Large intestine (tissue), 3 donors: ENCODE measurements around the gene STAT5A. TPM values are rescaled to one million over a fixed set of nuclear protein-coding genes. Genes with fewer than 3 reads are reported as not detected.
A peak's percentile ranks its signal among the peaks of the same experiment; 100 is the strongest.

Source experiments
- DNase-seq, 2 donors: peaks; one replicate each; pipeline versions ENCODE4 v3.0.0 to v3.0.0-alpha.2; 2013
- H3K27ac ChIP-seq: one replicate; pipeline ENCODE4 v1.5.1; 2013; ENCODE audit warnings: low read length
- H3K27me3 ChIP-seq: 2 replicates; pipeline ENCODE4 v1.6.1; 2013; ENCODE audit warnings: low read length; ENCODE audit not compliant: control insufficient read depth, insufficient read depth
- H3K36me3 ChIP-seq: 2 replicates; pipeline ENCODE4 v1.6.1; 2013; ENCODE audit warnings: low read length; ENCODE audit not compliant: control insufficient read depth, insufficient read depth
- H3K4me1 ChIP-seq: one replicate; pipeline ENCODE4 v1.6.1; 2013; ENCODE audit warnings: low read length; ENCODE audit not compliant: control insufficient read depth, insufficient read depth
- H3K4me3 ChIP-seq: one replicate; pipeline ENCODE4 v1.5.1; 2013; ENCODE audit warnings: low read length
- H3K9me3 ChIP-seq: one replicate; pipeline ENCODE4 v1.6.1; 2013; ENCODE audit warnings: mild to moderate bottlenecking, low read depth, low read length, moderate library complexity; ENCODE audit not compliant: control insufficient read depth
- WGBS: methylation state at CpG from one replicate; pipeline ENCODE4 v1.1.5; 2013; ENCODE audit warnings: low lambda C conversion rate; ENCODE audit not compliant: insufficient coverage; 5-methylcytosine and 5-hydroxymethylcytosine counted together
- polyA plus RNA-seq: library from polyadenylated mRNA; unstranded; fragments of 120-200 nt; gene quantifications from one replicate; pipeline ENCODE4 v1.2.1, GENCODE V29; 2013

STAT5A gene
- polyA plus RNA-seq, 1 donor: 14.2 TPM

GRCh38 chr17:42306385-42306667, 18.0 kb downstream of the STAT5A start:
- no peak for DNase-seq
- H3K36me3 ChIP-seq: peaks cover 44% of the 10 kb centered on the region
- H3K9me3 ChIP-seq: no peaks in the 10 kb centered on the region
- H3K4me1 ChIP-seq: peaks cover 34% of the 10 kb centered on the region
- WGBS: no CpG with 5 or more reads among the region's 5 CpGs
- H3K4me3 ChIP-seq: no peak overlapping the region
- no peaks in the 10 kb centered on the region for H3K27me3 ChIP-seq
- no peak overlapping the region for H3K27ac ChIP-seq

- no peak for DNase-seq
- Histone ChIP-seq H3K36me3 (peaks cover 33% of the 10 kb centered on the region), H3K27ac (no peak overlapping the region), H3K4me3 (no peak overlapping the region), H3K4me1 (peaks cover 42% of the 10 kb centered on the region), H3K9me3 (no peaks in the 10 kb centered on the region), H3K27me3 (no peaks in the 10 kb centered on the region)
- 100% methylated on average over 1 of the region's 19 CpGs for WGBS
Observed at GRCh38 chr17:42307362-42307927, 19.1 kb downstream of the STAT5A start.

GRCh38 chr17:42308446-42308845, 20.1 kb downstream of the STAT5A start:
- Histone ChIP-seq H3K4me3 (no peak overlapping the region), H3K36me3 (peaks cover 30% of the 10 kb centered on the region), H3K4me1 (peaks cover 51% of the 10 kb centered on the region), H3K9me3 (no peaks in the 10 kb centered on the region), H3K27me3 (no peaks in the 10 kb centered on the region), H3K27ac (no peak overlapping the region)
- no CpG with 5 or more reads among the region's 7 CpGs for WGBS
- DNase-seq: peak in 1 of 2 donors; percentile 58

GRCh38 chr17:42309142-42309541, 20.8 kb downstream of the STAT5A start:
- no peaks in the 10 kb centered on the region for H3K27me3 ChIP-seq
- H3K4me1 ChIP-seq: peaks cover 58% of the 10 kb centered on the region
- H3K36me3 ChIP-seq: peaks cover 31% of the 10 kb centered on the region
- no peak overlapping the region for H3K27ac ChIP-seq
- no peak overlapping the region for H3K4me3 ChIP-seq
- no peaks in the 10 kb centered on the region for H3K9me3 ChIP-seq
- WGBS: no CpG with 5 or more reads among the region's 9 CpGs
- no peak for DNase-seq

- Histone ChIP-seq H3K27me3 (no peaks in the 10 kb centered on the region), H3K4me1 (peaks cover 68% of the 10 kb centered on the region), H3K27ac (peak overlapping the region; percentile 99), H3K4me3 (no peak overlapping the region), H3K36me3 (peaks cover 27% of the 10 kb centered on the region), H3K9me3 (no peaks in the 10 kb centered on the region)
- DNase-seq: no peak
- no CpG with 5 or more reads among the region's 19 CpGs for WGBS
Observed at GRCh38 chr17:42309986-42310786, 21.9 kb downstream of the STAT5A start.

- Histone ChIP-seq H3K27ac (peak overlapping the region; percentile 99), H3K9me3 (no peaks in the 10 kb centered on the region), H3K4me3 (no peak overlapping the region), H3K27me3 (no peaks in the 10 kb centered on the region), H3K36me3 (peaks cover 30% of the 10 kb centered on the region), H3K4me1 (peaks cover 74% of the 10 kb centered on the region)
- DNase-seq: no peak
- WGBS: 30% methylated on average over 2 of the region's 9 CpGs
Observed at GRCh38 chr17:42310787-42311215, 22.5 kb downstream of the STAT5A start.

GRCh38 chr17:42311240-42312034, 23.1 kb downstream of the STAT5A start:
- peak overlapping the region; percentile 27 for H3K4me3 ChIP-seq

GRCh38 chr17:42312035-42312284, 23.7 kb downstream of the STAT5A start:
- H3K4me1 ChIP-seq: peaks cover 83% of the 10 kb centered on the region
- DNase-seq: no peak
- H3K27ac ChIP-seq: peak overlapping the region; percentile 99
- no peaks in the 10 kb centered on the region for H3K9me3 ChIP-seq
- H3K27me3 ChIP-seq: no peaks in the 10 kb centered on the region
- peaks cover 37% of the 10 kb centered on the region for H3K36me3 ChIP-seq
- peak overlapping the region; percentile 27 for H3K4me3 ChIP-seq
- no CpG with 5 or more reads among the region's 5 CpGs for WGBS

More at GRCh38 chr17:42311240-42312034, 23.1 kb downstream of the STAT5A start:
- peak; percentile 94 to 96 for DNase-seq
- H3K27me3 ChIP-seq: no peaks in the 10 kb centered on the region
- H3K9me3 ChIP-seq: no peaks in the 10 kb centered on the region
- WGBS: no CpG with 5 or more reads among the region's 19 CpGs
- peaks cover 32% of the 10 kb centered on the region for H3K36me3 ChIP-seq
- peaks cover 78% of the 10 kb centered on the region for H3K4me1 ChIP-seq
- peak overlapping the region; percentile 99 for H3K27ac ChIP-seq

- Histone ChIP-seq H3K9me3 (no peaks in the 10 kb centered on the region), H3K36me3 (peaks cover 36% of the 10 kb centered on the region), H3K4me1 (peaks cover 88% of the 10 kb centered on the region), H3K27me3 (no peaks in the 10 kb centered on the region), H3K4me3 (peak overlapping the region; percentile 27), H3K27ac (peak overlapping the region; percentile 99)
- DNase-seq: peak; percentile 93 to 97
- WGBS: no CpG with 5 or more reads among the region's 54 CpGs
Observed at GRCh38 chr17:42312285-42313130, 24.2 kb downstream of the STAT5A start.

GRCh38 chr17:42313389-42313772, 25.1 kb downstream of the STAT5A start:
- no peak for DNase-seq
- Histone ChIP-seq H3K4me3 (no peak overlapping the region), H3K4me1 (peaks cover 90% of the 10 kb centered on the region), H3K9me3 (no peaks in the 10 kb centered on the region), H3K27me3 (no peaks in the 10 kb centered on the region), H3K36me3 (peaks cover 35% of the 10 kb centered on the region), H3K27ac (peak overlapping the region; percentile 99)
- no CpG with 5 or more reads among the region's 4 CpGs for WGBS
